ENCODE results near the gene TTC24. TPM values are rescaled to one million over a fixed set of nuclear protein-coding genes. Genes with fewer than 3 reads are reported as not detected.
"Not testable (repeated sequence)": the region's sequence is repeated elsewhere in the genome, so short reads cannot be mapped to it uniquely, and the experiment has no call there.

The TTC24 gene
- total and polyA plus RNA-seq, 10 of the 15 experiments (the other 5 are each of a cell fraction or from before 2014, with no cell fraction given): 0.05 to 6.4 (median 2.9) TPM; not detected in 1

DNA sequence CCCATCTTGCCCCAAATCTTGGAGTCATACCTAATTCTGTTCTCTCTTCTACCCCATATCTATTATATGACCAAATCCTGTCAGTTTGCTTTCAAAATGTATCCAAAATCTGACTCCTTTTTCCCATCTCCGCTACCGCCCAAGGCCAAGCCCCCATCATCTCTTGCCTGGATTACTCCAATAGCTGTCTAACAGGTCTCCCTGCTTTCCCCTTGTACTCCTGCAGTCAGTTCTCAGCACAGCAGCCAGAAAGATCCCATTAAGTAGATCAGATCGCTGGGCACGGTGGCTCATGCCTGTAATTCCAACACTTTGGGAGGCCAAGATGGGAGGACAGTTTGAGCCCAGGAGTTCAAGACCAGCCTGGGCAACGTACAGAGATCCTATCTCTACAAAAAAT lies 27.0 kb upstream of the TTC24 start:
- Histone ChIP-seq H3K9ac (ENCODE audit: control insufficient read depth, insufficient read depth, low read length) (no peak overlapping the region), H3K4me1 (ENCODE audit: control insufficient read depth, insufficient read depth, low read length) (no peaks in the 10 kb centered on the region), H3K36me3 (ENCODE audit: control insufficient read depth in 2 of 2, insufficient read depth in 2 of 2, low read length in 1 of 2) (peaks cover 2% of the 10 kb centered on the region in 2 experiments; a peak in 3 of 4 replicates), H2AFZ (ENCODE audit: control insufficient read depth, low read depth, low read length) (no peak overlapping the region), H3K4me2 (ENCODE audit: control insufficient read depth, insufficient read depth) (no peak overlapping the region), H3K4me3 (no peak overlapping the region), H3K27me3 (replicated peaks in 1 of 2; ENCODE audit: control insufficient read depth in 2 of 2, insufficient read depth in 2 of 2, low read length in 1 of 2) (no peaks in the 10 kb centered on the region), H4K20me1 (ENCODE audit: control insufficient read depth, insufficient read depth) (no peaks in the 10 kb centered on the region), H3K79me2 (ENCODE audit: control insufficient read depth, insufficient read depth, low read length) (no peaks in the 10 kb centered on the region), H3K9me3 (replicated peaks; ENCODE audit: control insufficient read depth, insufficient read depth, low read length) (no peaks in the 10 kb centered on the region), H3K27ac (ENCODE audit: control insufficient read depth, insufficient read depth) (no peak overlapping the region)
- WGBS (ENCODE audit: insufficient coverage, insufficient replicate concordance, low lambda C conversion rate, missing lambda C conversion rate): 68% methylated on average over 5 of the region's 5 CpGs
- in situ Hi-C loops (cut with MboI): no loop called here
- ChIA-PET RAD21 (ENCODE audit: unreplicated experiment) (interaction anchor here (1.6 kb wide), 1 partner anchor 95 kb away, joined by 3 read pairs; no protein-coding TSS in a partner anchor), SMC1A (ENCODE audit: uncharacterized antibody, unreplicated experiment) (no interaction called here), CTCF (interaction anchor here (0.6 to 1.2 kb wide), 2 partner anchors 95 to 109 kb away, joined by 3 read pairs; no protein-coding TSS in a partner anchor), POLR2A (no interaction called here)
- no TSS peak for BruUV-seq (replicated peaks)
- TF ChIP-seq ZNF217 (IDR thresholded peaks at IDR 0.05): no peak
- TF ChIP-seq, protein P1, sequence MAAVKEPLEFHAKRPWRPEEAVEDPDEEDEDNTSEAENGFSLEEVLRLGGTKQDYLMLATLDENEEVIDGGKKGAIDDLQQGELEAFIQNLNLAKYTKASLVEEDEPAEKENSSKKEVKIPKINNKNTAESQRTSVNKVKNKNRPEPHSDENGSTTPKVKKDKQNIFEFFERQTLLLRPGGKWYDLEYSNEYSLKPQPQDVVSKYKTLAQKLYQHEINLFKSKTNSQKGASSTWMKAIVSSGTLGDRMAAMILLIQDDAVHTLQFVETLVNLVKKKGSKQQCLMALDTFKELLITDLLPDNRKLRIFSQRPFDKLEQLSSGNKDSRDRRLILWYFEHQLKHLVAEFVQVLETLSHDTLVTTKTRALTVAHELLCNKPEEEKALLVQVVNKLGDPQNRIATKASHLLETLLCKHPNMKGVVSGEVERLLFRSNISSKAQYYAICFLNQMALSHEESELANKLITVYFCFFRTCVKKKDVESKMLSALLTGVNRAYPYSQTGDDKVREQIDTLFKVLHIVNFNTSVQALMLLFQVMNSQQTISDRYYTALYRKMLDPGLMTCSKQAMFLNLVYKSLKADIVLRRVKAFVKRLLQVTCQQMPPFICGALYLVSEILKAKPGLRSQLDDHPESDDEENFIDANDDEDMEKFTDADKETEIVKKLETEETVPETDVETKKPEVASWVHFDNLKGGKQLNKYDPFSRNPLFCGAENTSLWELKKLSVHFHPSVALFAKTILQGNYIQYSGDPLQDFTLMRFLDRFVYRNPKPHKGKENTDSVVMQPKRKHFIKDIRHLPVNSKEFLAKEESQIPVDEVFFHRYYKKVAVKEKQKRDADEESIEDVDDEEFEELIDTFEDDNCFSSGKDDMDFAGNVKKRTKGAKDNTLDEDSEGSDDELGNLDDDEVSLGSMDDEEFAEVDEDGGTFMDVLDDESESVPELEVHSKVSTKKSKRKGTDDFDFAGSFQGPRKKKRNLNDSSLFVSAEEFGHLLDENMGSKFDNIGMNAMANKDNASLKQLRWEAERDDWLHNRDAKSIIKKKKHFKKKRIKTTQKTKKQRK (IDR thresholded peaks at IDR 0.05; ENCODE audit: low read depth, low read length): no peak
- TF ChIP-seq ESRRA (IDR thresholded peaks at IDR 0.05; ENCODE audit: low read length): no peak
- TF ChIP-seq POLR2AphosphoS5 (IDR thresholded peaks at IDR 0.05; ENCODE audit: low read length): no peak
- TF ChIP-seq EGR1 (IDR thresholded peaks at IDR 0.05; ENCODE audit: borderline replicate concordance in 1 of 2, low read depth in 2 of 2, low read length in 2 of 2): no peak
- DNase-seq (ENCODE audit: low read depth, low spot score) (no peak), FAIRE-seq (no peak), ATAC-seq (no peak)
- intact Hi-C loops (cut with micrococcal nuclease; ENCODE audit: unreplicated experiment): no loop called here

DNA sequence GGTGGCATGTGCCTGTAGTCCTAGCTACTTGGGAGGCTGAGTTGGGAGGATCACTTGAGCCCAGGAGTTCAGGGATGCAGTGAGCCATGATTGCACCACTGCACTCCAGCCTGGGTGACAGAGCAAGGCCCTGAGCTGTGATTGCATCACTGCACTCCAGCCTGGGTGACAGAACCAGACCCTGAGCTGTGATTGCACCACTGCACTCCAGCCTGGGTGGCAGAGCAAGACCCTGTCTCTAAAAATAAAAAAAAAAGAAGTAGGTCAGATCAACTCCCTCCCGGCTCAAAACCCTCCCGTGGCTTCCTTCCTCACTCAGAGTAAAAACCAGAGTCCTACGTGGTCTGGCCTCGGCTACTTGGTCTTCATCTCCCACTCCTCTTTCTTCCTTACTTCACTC lies 26.6 kb upstream of the TTC24 start:
- ChIA-PET RAD21 (ENCODE audit: unreplicated experiment) (interaction anchor here (1.6 kb wide), 1 partner anchor 96 kb away, joined by 3 read pairs; no protein-coding TSS in a partner anchor), CTCF (interaction anchor here (1.2 kb wide), 1 partner anchor 96 kb away, joined by 3 read pairs; no protein-coding TSS in a partner anchor)
- H3K4me2 ChIP-seq (ENCODE audit: control insufficient read depth, insufficient read depth); H3K36me3 ChIP-seq (ENCODE audit: control insufficient read depth in 2 of 2, insufficient read depth in 2 of 2, low read length in 1 of 2); BruUV-seq (replicated peaks); H2AFZ ChIP-seq (ENCODE audit: control insufficient read depth, low read depth, low read length); H3K4me1 ChIP-seq (ENCODE audit: control insufficient read depth, insufficient read depth, low read length); H3K4me3 ChIP-seq; DNase-seq (ENCODE audit: low read depth, low spot score); H4K20me1 ChIP-seq (ENCODE audit: control insufficient read depth, insufficient read depth); H3K9me3 ChIP-seq (replicated peaks; ENCODE audit: control insufficient read depth, insufficient read depth, low read length); in situ Hi-C loops (cut with MboI); SMC1A ChIA-PET (ENCODE audit: uncharacterized antibody, unreplicated experiment); H3K27me3 ChIP-seq (replicated peaks in 1 of 2; ENCODE audit: control insufficient read depth in 2 of 2, insufficient read depth in 2 of 2, low read length in 1 of 2); intact Hi-C loops (cut with micrococcal nuclease; ENCODE audit: unreplicated experiment); POLR2A ChIA-PET; FAIRE-seq; H3K27ac ChIP-seq (ENCODE audit: control insufficient read depth, insufficient read depth); H3K9ac ChIP-seq (ENCODE audit: control insufficient read depth, insufficient read depth, low read length); H3K79me2 ChIP-seq (ENCODE audit: control insufficient read depth, insufficient read depth, low read length): not testable (repeated sequence)
- peak; percentile 38; the same call in 2 of the 3 replicates for ATAC-seq
- WGBS (ENCODE audit: insufficient coverage, insufficient replicate concordance, low lambda C conversion rate, missing lambda C conversion rate): 4% methylated on average over 4 of the region's 4 CpGs

All from GM12878 (cell line).